Right lobe of liver (tissue), 4 donors: Measurements from ENCODE around the gene DDRGK1.

Source experiments
- CTCF ChIP-seq, 4 donors: fragments of 200-600 bp in 3 of 4; fragments of 450-650 bp in 1 of 4; IDR thresholded peaks; one replicate each; pipeline versions ENCODE4 v1.5.1 to v1.8.0; 2016 to 2022; ENCODE audit warnings: antibody characterized with exemption in 4 of 4, mild to moderate bottlenecking in 2 of 4
- POLR2A ChIP-seq: fragments of 450-650 bp; IDR thresholded peaks from one replicate; pipeline ENCODE4 v1.6.1; 2017; ENCODE audit warnings: antibody characterized with exemption, mild to moderate bottlenecking
- donor health status: DM: no; HTN: no; CAD: no.
- donor health status: DM: no; HTN: no; CAD: no.
- donor health status: DM: no; HTN: yes; CAD: no.

GRCh38 chr20:3158968-3159431 is 45.5 kb downstream of the DDRGK1 start:
- TF ChIP-seq CTCF (IDR thresholded peaks at IDR 0.05) (no peak), POLR2A (no peak)
